ENCODE data around the gene CDC42BPB.

CDC42BPB gene

GRCh38 chr14:102951034-102951433 lies 106.3 kb downstream of the CDC42BPB start:
- Histone ChIP-seq H3K27me3 (ENCODE audit: control insufficient read depth, insufficient read depth, low read length) (no peaks in the 10 kb centered on the region), H3K36me3 (ENCODE audit: control insufficient read depth, insufficient read depth, low read length) (no peaks in the 10 kb centered on the region), H3K4me2 (ENCODE audit: low read length) (no peak overlapping the region), H3K27ac (no peak overlapping the region), H3K9me3 (ENCODE audit: control insufficient read depth, low read length) (no peaks in the 10 kb centered on the region), H3K4me1 (no peaks in the 10 kb centered on the region), H3K9ac (no peak overlapping the region), H3K4me3 (ENCODE audit: low read depth, low read length) (no peak overlapping the region), H2AFZ (no peak overlapping the region), H3K79me2 (no peaks in the 10 kb centered on the region)
- TF ChIP-seq CTCF (IDR thresholded peaks at IDR 0.05) = no peak

GRCh38 chr14:102949801-102950451 lies 107.4 kb downstream of the CDC42BPB start:
- H3K27ac ChIP-seq = no peak overlapping the region
- H3K4me3 ChIP-seq (ENCODE audit: low read depth, low read length) = no peak overlapping the region
- no peaks in the 10 kb centered on the region for H3K36me3 ChIP-seq (ENCODE audit: control insufficient read depth, insufficient read depth, low read length)
- H3K27me3 ChIP-seq (ENCODE audit: control insufficient read depth, insufficient read depth, low read length) = no peaks in the 10 kb centered on the region
- H3K79me2 ChIP-seq = no peaks in the 10 kb centered on the region
- no peaks in the 10 kb centered on the region for H3K9me3 ChIP-seq (ENCODE audit: control insufficient read depth, low read length)
- no peaks in the 10 kb centered on the region for H3K4me1 ChIP-seq
- no peak for TF ChIP-seq CTCF (IDR thresholded peaks at IDR 0.05)
- H3K9ac ChIP-seq = no peak overlapping the region
- H3K4me2 ChIP-seq (ENCODE audit: low read length) = no peak overlapping the region
- no peak overlapping the region for H2AFZ ChIP-seq

- Histone ChIP-seq H3K4me2 (ENCODE audit: low read length) (no peak overlapping the region), H3K36me3 (ENCODE audit: control insufficient read depth, insufficient read depth, low read length) (no peaks in the 10 kb centered on the region), H3K27me3 (ENCODE audit: control insufficient read depth, insufficient read depth, low read length) (no peaks in the 10 kb centered on the region), H3K9ac (no peak overlapping the region), H3K4me1 (no peaks in the 10 kb centered on the region), H2AFZ (no peak overlapping the region), H3K27ac (no peak overlapping the region), H3K79me2 (no peaks in the 10 kb centered on the region), H3K9me3 (ENCODE audit: control insufficient read depth, low read length) (no peaks in the 10 kb centered on the region), H3K4me3 (ENCODE audit: low read depth, low read length) (no peak overlapping the region)
- TF ChIP-seq CTCF (IDR thresholded peaks at IDR 0.05) = no peak
These were observed 108.1 kb downstream of the CDC42BPB start for GRCh38 chr14:102949062-102949800.

GRCh38 chr14:102948698-102949061 lies 108.7 kb downstream of the CDC42BPB start:
- H2AFZ ChIP-seq = no peak overlapping the region
- H3K27ac ChIP-seq = no peak overlapping the region
- no peak for TF ChIP-seq CTCF (IDR thresholded peaks at IDR 0.05)
- H3K27me3 ChIP-seq (ENCODE audit: control insufficient read depth, insufficient read depth, low read length) = no peaks in the 10 kb centered on the region
- H3K9me3 ChIP-seq (ENCODE audit: control insufficient read depth, low read length) = no peaks in the 10 kb centered on the region
- H3K4me2 ChIP-seq (ENCODE audit: low read length) = no peak overlapping the region
- H3K36me3 ChIP-seq (ENCODE audit: control insufficient read depth, insufficient read depth, low read length) = no peaks in the 10 kb centered on the region
- H3K4me3 ChIP-seq (ENCODE audit: low read depth, low read length) = no peak overlapping the region
- H3K9ac ChIP-seq = no peak overlapping the region
- H3K4me1 ChIP-seq = no peaks in the 10 kb centered on the region
- no peaks in the 10 kb centered on the region for H3K79me2 ChIP-seq

All from parathyroid adenoma (tissue), 2 donors.